A549 (cell line): ENCODE data around the gene BAHCC1. TPM values are rescaled to one million over a fixed set of nuclear protein-coding genes. Genes with fewer than 3 reads are reported as not detected.

Experiments used
- ATAC-seq, 2 experiments: fragments of 200-7000 bp in 1 of 2; fragments of >200 bp in 1 of 2; cut with Nextera tagmentation in 1 of 2; cut with Tn5 transposase in 1 of 2; 3 replicates each; pipeline versions ENCODE4 v1.8.0 to v1.9.1; 2018 to 2020; ENCODE audit warnings: mild to moderate bottlenecking in 1 of 2, moderate library complexity in 1 of 2
- CTCF ChIA-PET: fragments of 300-600 bp; sonication (Branson Sonifier 250); formaldehyde crosslinking; extraction: SDS; loops from one replicate; lab custom pipeline; 2021; ENCODE audit warnings: antibody characterized with exemption, inconsistent platforms; lab: Yijun Ruan, JAX
- POLR2A ChIA-PET: fragments of 350-600 bp; formaldehyde crosslinking; extraction: SDS; loops from one replicate; lab custom pipeline; 2021; ENCODE audit warnings: antibody characterized with exemption, inconsistent platforms; lab: Yijun Ruan, JAX
- DNase-seq, 2 experiments: peaks; one replicate each; pipeline versions ENCODE4 v3.0.0 to v3.0.0-alpha.2; 2011 to 2016; ENCODE audit warnings: low read depth in 1 of 2, low spot score in 1 of 2
- FAIRE-seq: peaks from 2 replicates; lab custom pipeline; 2011; peaks lifted over from hg19 to GRCh38; lab: Jason Lieb, UNC
- H3K27ac ChIP-seq, 2 experiments: fragments of >200 bp; sonication (Bioruptor Twin); formaldehyde crosslinking; 3 replicates each; pipeline ENCODE4 v1.5.1; 2016 to 2017
- H3K4me1 ChIP-seq: fragments of >200 bp; sonication (Bioruptor Twin); formaldehyde crosslinking; 3 replicates; pipeline ENCODE4 v1.6.1; 2016
- H3K4me2 ChIP-seq: fragments of >200 bp; sonication (Bioruptor Twin); formaldehyde crosslinking; 3 replicates; pipeline ENCODE4 v1.6.1; 2016
- H3K4me3 ChIP-seq: fragments of >200 bp; sonication (Bioruptor Twin); formaldehyde crosslinking; 3 replicates; pipeline ENCODE4 v1.5.1; 2016
- H3K9me3 ChIP-seq: fragments of >200 bp; sonication (Bioruptor Twin); formaldehyde crosslinking; 3 replicates; pipeline ENCODE4 v1.6.1; 2016
- CBX8 ChIP-seq: fragments of 200-600 bp; sonication (generic); IDR thresholded peaks from 2 replicates; pipeline ENCODE4 v1.6.1; 2016
- CEBPB ChIP-seq, 2 experiments: fragments of >200 bp in 1 of 2; sonication (Bioruptor Twin) in 1 of 2; formaldehyde crosslinking in 1 of 2; IDR thresholded peaks; 2 replicates each; pipeline ENCODE4 v1.6.1; 2012 to 2016
- CHD2 ChIP-seq: fragments of 150-350 bp; IDR thresholded peaks from 2 replicates; pipeline ENCODE4 v1.6.1; 2014; ENCODE audit warnings: low read length; ENCODE audit not compliant: partially characterized antibody
- EHF ChIP-seq: fragments of 250-450 bp; sonication (Bioruptor Pico); IDR thresholded peaks from 2 replicates; pipeline ENCODE4 v1.5.0; 2020; ENCODE audit warnings: mild to moderate bottlenecking
- FOSL2 ChIP-seq, 2 experiments: fragments of 450-650 bp in 1 of 2; fragments of >200 bp in 1 of 2; sonication (Bioruptor Twin) in 1 of 2; formaldehyde crosslinking; IDR thresholded peaks; 2 replicates each; pipeline versions ENCODE4 v1.5.0 to v1.6.1; 2016 to 2020; ENCODE audit warnings: mild to moderate bottlenecking in 1 of 2, moderate library complexity in 1 of 2
- HOXB13 ChIP-seq: fragments of 250-450 bp; sonication (Bioruptor Pico); IDR thresholded peaks from 2 replicates; pipeline ENCODE4 v1.5.0; 2020; ENCODE audit warnings: low read depth, mild to moderate bottlenecking, moderate library complexity
- HOXB5 ChIP-seq: fragments of 250-450 bp; sonication (Bioruptor Pico); IDR thresholded peaks from 2 replicates; pipeline ENCODE4 v1.5.0; 2020; ENCODE audit warnings: mild to moderate bottlenecking, moderate library complexity
- MAZ ChIP-seq: fragments of 150-350 bp; IDR thresholded peaks from 2 replicates; pipeline ENCODE4 v1.6.1; 2014; ENCODE audit warnings: antibody characterized with exemption, low read depth, low read length, borderline replicate concordance
- NFE2L2 ChIP-seq: fragments of 150-350 bp; conservative IDR thresholded peaks from 2 replicates; pipeline ENCODE4 v1.6.1; 2014; ENCODE audit warnings: low read length
- NPAS2 ChIP-seq: fragments of 250-450 bp; sonication (Bioruptor Pico); IDR thresholded peaks from 2 replicates; pipeline ENCODE4 v1.8.0; 2022; ENCODE audit warnings: mild to moderate bottlenecking, moderate library complexity, borderline replicate concordance
- PHF8 ChIP-seq: fragments of 200-600 bp; sonication (generic); IDR thresholded peaks from 2 replicates; pipeline ENCODE4 v1.6.1; 2016; ENCODE audit warnings: low read depth, mild to moderate bottlenecking, antibody characterized with exemption, moderate library complexity, borderline replicate concordance
- POLR2A ChIP-seq: IDR thresholded peaks from 2 replicates; pipeline ENCODE4 v1.6.1; 2012; ENCODE audit warnings: mild to moderate bottlenecking, low read length
- RAD21 ChIP-seq, 2 experiments: fragments of >200 bp in 1 of 2; sonication (Bioruptor Twin) in 1 of 2; formaldehyde crosslinking in 1 of 2; IDR thresholded peaks in 1 of 2; conservative IDR thresholded peaks in 1 of 2; 2 replicates in 1 of 2; 3 replicates in 1 of 2; pipeline ENCODE4 v1.6.1; 2012 to 2018; ENCODE audit warnings: inconsistent platforms in 1 of 2
- RFX5 ChIP-seq: fragments of 450-650 bp; IDR thresholded peaks from 2 replicates; pipeline ENCODE4 v1.7.1; 2014; ENCODE audit warnings: antibody characterized with exemption, mild to moderate bottlenecking, moderate library complexity
- SMC3 ChIP-seq: fragments of >200 bp; sonication (Bioruptor Twin); formaldehyde crosslinking; IDR thresholded peaks from 3 replicates; pipeline ENCODE4 v1.6.1; 2018; ENCODE audit warnings: inconsistent platforms
- SREBF2 ChIP-seq: fragments of 450-650 bp; IDR thresholded peaks from 2 replicates; pipeline ENCODE4 v1.6.1; 2014; ENCODE audit warnings: mild to moderate bottlenecking, moderate library complexity
- ZFP36 ChIP-seq: fragments of 450-650 bp; IDR thresholded peaks from 2 replicates; pipeline ENCODE4 v1.6.1; 2014; ENCODE audit warnings: borderline replicate concordance; ENCODE audit not compliant: partially characterized antibody
- WGBS: methylation state at CpG from one replicate; pipeline ENCODE4 v1.1.6; 2017; ENCODE audit errors: missing lambda C conversion rate; 5-methylcytosine and 5-hydroxymethylcytosine counted together
- polyA plus RNA-seq, 4 experiments: library from polyadenylated mRNA; depleted of rRNA in 3 of 4; stranded (reverse); fragments of >200 nt; fragmentation: RNase III in 1 of 4; extraction: RNeasy Plus Mini Kit Qiagen cat#74134 plus additional on column Dnase treatment in 1 of 4; gene quantifications; 2 replicates in 3 of 4; 3 replicates in 1 of 4; pipeline ENCODE4 v1.2.3, GENCODE V29; 2011 to 2017
- TF ChIP-seq, protein P1 (sequence below): fragments of >200 bp; sonication (Bioruptor Twin); formaldehyde crosslinking; IDR thresholded peaks from 3 replicates; pipeline ENCODE4 v1.5.1; 2016
- TF ChIP-seq, protein P2 (sequence below): fragments of 150-350 bp; IDR thresholded peaks from 2 replicates; pipeline ENCODE4 v1.6.1; 2014; ENCODE audit warnings: low read depth, mild to moderate bottlenecking, low read length
- TF ChIP-seq, protein P3 (sequence below): IDR thresholded peaks from 2 replicates; pipeline ENCODE4 v1.6.1; 2012
- TF ChIP-seq, protein P4 (sequence below): IDR thresholded peaks from 2 replicates; pipeline ENCODE4 v1.6.1; 2012; ENCODE audit warnings: low read depth, borderline replicate concordance

BAHCC1 gene
- polyA plus RNA-seq, 2 of the 4 experiments (the other 2 are of a cell fraction): 2.6 to 5.8 TPM

DNA sequence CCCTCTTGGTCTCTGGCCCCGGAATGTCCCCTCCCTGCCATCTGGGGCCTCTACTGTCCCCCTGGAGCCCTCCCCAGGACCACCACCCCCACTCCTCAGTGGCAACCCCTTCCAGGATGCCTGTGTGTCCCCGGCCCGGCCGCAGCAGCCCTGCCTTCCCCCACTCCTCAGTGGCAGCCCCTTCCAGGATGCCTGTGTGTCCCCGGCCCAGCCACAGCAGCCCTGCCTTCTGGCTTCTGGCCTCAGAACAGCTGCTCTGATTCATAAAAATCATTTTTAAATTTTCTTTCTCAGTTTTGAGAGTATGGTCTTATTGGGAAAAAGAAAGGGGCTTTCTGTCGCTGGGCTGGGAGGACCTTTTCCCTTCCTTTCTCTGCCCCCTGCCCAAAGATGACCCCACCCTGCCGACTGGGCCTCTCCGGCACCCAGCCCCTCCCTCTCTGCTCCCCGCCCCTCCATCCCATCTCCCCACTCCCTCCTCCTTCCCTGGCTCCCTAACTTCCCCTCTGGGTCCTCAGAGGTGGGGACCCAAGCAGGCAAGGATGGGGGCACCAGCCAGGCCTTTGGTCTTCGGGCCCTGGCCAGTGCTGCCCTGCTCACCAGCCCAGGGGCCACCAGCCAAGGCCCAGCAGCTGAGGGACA lies 40.5 kb downstream of the BAHCC1 start:
- Histone ChIP-seq H3K27ac (peak overlapping the region in 1 of 2 experiments; percentile 72; a peak in 3 of 6 replicates), H3K4me2 (no peak overlapping the region), H3K4me1 (peaks cover 27% of the 10 kb centered on the region), H3K9me3 (no peaks in the 10 kb centered on the region), H3K4me3 (no peak overlapping the region)
- 81% methylated on average over 8 of the region's 10 CpGs for WGBS
- POLR2A ChIA-PET: no interaction called here
- CTCF ChIA-PET: interaction anchor here (0.9 to 6.5 kb wide), 7 partner anchors 14 to 144 kb away, joined by 3 to 42 read pairs (median 5); no protein-coding TSS in a partner anchor
- no peak for TF ChIP-seq PHF8
- TF ChIP-seq HOXB5 (CRISPR knock-in tag): no peak
- TF ChIP-seq EHF (CRISPR knock-in tag): no peak
- TF ChIP-seq, protein P1, sequence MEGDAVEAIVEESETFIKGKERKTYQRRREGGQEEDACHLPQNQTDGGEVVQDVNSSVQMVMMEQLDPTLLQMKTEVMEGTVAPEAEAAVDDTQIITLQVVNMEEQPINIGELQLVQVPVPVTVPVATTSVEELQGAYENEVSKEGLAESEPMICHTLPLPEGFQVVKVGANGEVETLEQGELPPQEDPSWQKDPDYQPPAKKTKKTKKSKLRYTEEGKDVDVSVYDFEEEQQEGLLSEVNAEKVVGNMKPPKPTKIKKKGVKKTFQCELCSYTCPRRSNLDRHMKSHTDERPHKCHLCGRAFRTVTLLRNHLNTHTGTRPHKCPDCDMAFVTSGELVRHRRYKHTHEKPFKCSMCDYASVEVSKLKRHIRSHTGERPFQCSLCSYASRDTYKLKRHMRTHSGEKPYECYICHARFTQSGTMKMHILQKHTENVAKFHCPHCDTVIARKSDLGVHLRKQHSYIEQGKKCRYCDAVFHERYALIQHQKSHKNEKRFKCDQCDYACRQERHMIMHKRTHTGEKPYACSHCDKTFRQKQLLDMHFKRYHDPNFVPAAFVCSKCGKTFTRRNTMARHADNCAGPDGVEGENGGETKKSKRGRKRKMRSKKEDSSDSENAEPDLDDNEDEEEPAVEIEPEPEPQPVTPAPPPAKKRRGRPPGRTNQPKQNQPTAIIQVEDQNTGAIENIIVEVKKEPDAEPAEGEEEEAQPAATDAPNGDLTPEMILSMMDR: no peak
- TF ChIP-seq SMC3: no peak
- TF ChIP-seq CEBPB (IDR thresholded peaks at IDR 0.05): no peak
- TF ChIP-seq MAZ: no peak
- TF ChIP-seq RAD21 (conservative IDR thresholded peaks at IDR 0.05 in 1 of 2, IDR thresholded peaks at IDR 0.05 in 1 of 2): no peak
- TF ChIP-seq CHD2: no peak
- TF ChIP-seq CBX8: no peak
- TF ChIP-seq, protein P2, sequence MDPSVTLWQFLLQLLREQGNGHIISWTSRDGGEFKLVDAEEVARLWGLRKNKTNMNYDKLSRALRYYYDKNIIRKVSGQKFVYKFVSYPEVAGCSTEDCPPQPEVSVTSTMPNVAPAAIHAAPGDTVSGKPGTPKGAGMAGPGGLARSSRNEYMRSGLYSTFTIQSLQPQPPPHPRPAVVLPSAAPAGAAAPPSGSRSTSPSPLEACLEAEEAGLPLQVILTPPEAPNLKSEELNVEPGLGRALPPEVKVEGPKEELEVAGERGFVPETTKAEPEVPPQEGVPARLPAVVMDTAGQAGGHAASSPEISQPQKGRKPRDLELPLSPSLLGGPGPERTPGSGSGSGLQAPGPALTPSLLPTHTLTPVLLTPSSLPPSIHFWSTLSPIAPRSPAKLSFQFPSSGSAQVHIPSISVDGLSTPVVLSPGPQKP: no peak
- TF ChIP-seq NFE2L2: no peak
- no peak for TF ChIP-seq SREBF2
- no peak for TF ChIP-seq RFX5
- TF ChIP-seq, protein P3, sequence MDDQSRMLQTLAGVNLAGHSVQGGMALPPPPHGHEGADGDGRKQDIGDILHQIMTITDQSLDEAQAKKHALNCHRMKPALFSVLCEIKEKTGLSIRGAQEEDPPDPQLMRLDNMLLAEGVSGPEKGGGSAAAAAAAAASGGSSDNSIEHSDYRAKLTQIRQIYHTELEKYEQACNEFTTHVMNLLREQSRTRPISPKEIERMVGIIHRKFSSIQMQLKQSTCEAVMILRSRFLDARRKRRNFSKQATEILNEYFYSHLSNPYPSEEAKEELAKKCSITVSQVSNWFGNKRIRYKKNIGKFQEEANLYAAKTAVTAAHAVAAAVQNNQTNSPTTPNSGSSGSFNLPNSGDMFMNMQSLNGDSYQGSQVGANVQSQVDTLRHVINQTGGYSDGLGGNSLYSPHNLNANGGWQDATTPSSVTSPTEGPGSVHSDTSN: no peak
- DNase-seq (no peak), FAIRE-seq (no peak), ATAC-seq (no peak)

DNA sequence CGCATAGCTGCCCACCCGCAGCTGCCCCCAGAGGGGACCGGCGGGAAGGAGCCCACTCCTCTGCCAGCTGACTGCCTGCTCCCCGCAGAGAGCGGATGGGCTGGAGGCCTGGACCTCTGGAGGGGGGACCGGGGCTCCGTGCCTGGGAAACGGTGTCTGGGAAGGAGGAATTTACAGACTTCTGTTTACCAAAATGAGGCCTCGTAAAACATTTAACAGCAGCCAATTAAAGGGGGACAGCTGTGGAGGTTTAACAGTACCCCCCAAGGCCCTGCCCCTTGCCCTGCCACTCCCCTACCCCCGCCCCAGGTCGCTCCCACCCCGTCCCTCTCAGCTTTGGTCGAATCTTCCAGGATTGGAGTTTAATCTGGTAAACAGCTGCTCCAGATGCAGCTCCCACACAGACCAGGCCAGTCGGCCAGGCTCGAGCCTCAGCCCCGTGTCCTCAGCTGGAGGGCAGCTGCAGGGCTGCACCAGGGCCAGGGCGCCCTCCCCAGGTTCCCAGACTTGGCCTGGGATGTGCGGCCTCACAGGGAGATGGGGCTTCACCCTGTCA lies 41.1 kb downstream of the BAHCC1 start:
- ChIA-PET CTCF (interaction anchor here (0.9 to 6.5 kb wide), 12 partner anchors 9 to 145 kb away, joined by 3 to 42 read pairs (median 4); no protein-coding TSS in a partner anchor), POLR2A (interaction anchor here (0.6 kb wide), 1 partner anchor 15 kb away, joined by 3 read pairs; no protein-coding TSS in a partner anchor)
- no peak overlapping the region for H3K4me2 ChIP-seq
- FAIRE-seq (no peak), DNase-seq (peak in 1 of 2 experiments; percentile 56), ATAC-seq (peak in 1 of 2 experiments; percentile 15; a peak in 3 of 6 replicates)
- TF ChIP-seq, protein P2: no peak
- no peak for TF ChIP-seq ZFP36
- TF ChIP-seq POLR2A: no peak
- no peak for TF ChIP-seq NPAS2 (CRISPR knock-in tag)
- no peak for TF ChIP-seq HOXB13 (CRISPR knock-in tag)
- TF ChIP-seq, protein P4, sequence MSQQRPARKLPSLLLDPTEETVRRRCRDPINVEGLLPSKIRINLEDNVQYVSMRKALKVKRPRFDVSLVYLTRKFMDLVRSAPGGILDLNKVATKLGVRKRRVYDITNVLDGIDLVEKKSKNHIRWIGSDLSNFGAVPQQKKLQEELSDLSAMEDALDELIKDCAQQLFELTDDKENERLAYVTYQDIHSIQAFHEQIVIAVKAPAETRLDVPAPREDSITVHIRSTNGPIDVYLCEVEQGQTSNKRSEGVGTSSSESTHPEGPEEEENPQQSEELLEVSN: no peak
- TF ChIP-seq FOSL2 (IDR thresholded peaks at IDR 0.05): no peak
- TF ChIP-seq FOSL2 (CRISPR knock-in tag; IDR thresholded peaks at IDR 0.05): no peak
- peaks cover 27% of the 10 kb centered on the region for H3K4me1 ChIP-seq
- no peak overlapping the region for H3K4me3 ChIP-seq
- H3K9me3 ChIP-seq: no peaks in the 10 kb centered on the region
- WGBS: 92% methylated on average over 12 of the region's 19 CpGs
- peak overlapping the region in 1 of 2 experiments; percentile 72; a peak in 2 of 6 replicates for H3K27ac ChIP-seq
